CD14-positive monocyte (primary cell): Measurements from ENCODE around the gene EMILIN3. TPM values are rescaled to one million over a fixed set of nuclear protein-coding genes. Genes with fewer than 3 reads are reported as not detected.

ENCODE experiments used
- DNase-seq, 3 donors: peaks; one replicate each; pipeline ENCODE4 v3.0.0-alpha.2; 2011 to 2022
- H2AFZ ChIP-seq: 2 replicates; pipeline ENCODE4 v1.6.0; 2012; ENCODE audit warnings: mild to moderate bottlenecking, low read depth, low read length, inconsistent platforms; ENCODE audit not compliant: insufficient read depth, poor library complexity, severe bottlenecking
- H3K27ac ChIP-seq, 2 donors: 1 replicate in 1 of 2; 2 replicates in 1 of 2; pipeline ENCODE4 v1.5.1; 2012 to 2013; ENCODE audit warnings: low read length in 2 of 2, control low read depth in 1 of 2, inconsistent platforms in 1 of 2, low read depth in 1 of 2, mild to moderate bottlenecking in 1 of 2
- H3K27me3 ChIP-seq, 2 donors: one replicate each; pipeline versions ENCODE4 v1.6.0 to v1.6.1; 2011 to 2013; ENCODE audit warnings: low read length in 2 of 2; ENCODE audit not compliant: control insufficient read depth in 2 of 2, insufficient read depth in 2 of 2
- H3K36me3 ChIP-seq, 2 donors: replicated peaks in 1 of 2; 1 replicate in 1 of 2; 2 replicates in 1 of 2; pipeline versions ENCODE4 v1.5.1 to v1.6.1; 2012 to 2013; ENCODE audit warnings: low read length in 2 of 2, control low read depth in 1 of 2, inconsistent platforms in 1 of 2, mild to moderate bottlenecking in 1 of 2; ENCODE audit not compliant: insufficient read depth in 2 of 2, control insufficient read depth in 1 of 2
- H3K4me1 ChIP-seq, 2 donors: 1 replicate in 1 of 2; 2 replicates in 1 of 2; pipeline versions ENCODE4 v1.5.1 to v1.6.1; 2012 to 2013; ENCODE audit warnings: low read length in 2 of 2, control low read depth in 1 of 2, inconsistent platforms in 1 of 2, mild to moderate bottlenecking in 1 of 2, moderate library complexity in 1 of 2; ENCODE audit not compliant: insufficient read depth in 2 of 2, control insufficient read depth in 1 of 2
- H3K4me2 ChIP-seq: replicated peaks from 2 replicates; pipeline ENCODE3; 2012; ENCODE audit warnings: low read length, moderate library complexity, mild to moderate bottlenecking; ENCODE audit not compliant: poor library complexity, severe bottlenecking; ENCODE audit errors: extremely low read depth
- H3K4me3 ChIP-seq, 3 experiments: fragments of 200-600 bp in 1 of 3; sonication (generic) in 1 of 3; replicated peaks in 1 of 3; 1 replicate in 2 of 3; 2 replicates in 1 of 3; pipeline ENCODE4 v1.5.1; 2011 to 2013; ENCODE audit warnings: low read length in 3 of 3, mild to moderate bottlenecking in 3 of 3, control low read depth in 2 of 3, low read depth in 2 of 3, inconsistent platforms in 1 of 3, moderate library complexity in 1 of 3
- H3K79me2 ChIP-seq: 2 replicates; pipeline ENCODE4 v1.6.0; 2012; ENCODE audit warnings: mild to moderate bottlenecking, control low read depth, inconsistent platforms, low read length, moderate library complexity; ENCODE audit not compliant: insufficient read depth
- H3K9ac ChIP-seq: 2 replicates; pipeline ENCODE4 v1.6.0; 2017; ENCODE audit warnings: low read length, mild to moderate bottlenecking; ENCODE audit not compliant: insufficient read depth, poor library complexity, severe bottlenecking
- H3K9me3 ChIP-seq, 2 donors: replicated peaks in 1 of 2; 1 replicate in 1 of 2; 2 replicates in 1 of 2; pipeline versions ENCODE4 v1.5.1 to v1.6.1; 2012 to 2013; ENCODE audit warnings: low read length in 2 of 2, control low read depth in 1 of 2; ENCODE audit not compliant: control insufficient read depth in 1 of 2, insufficient read depth in 1 of 2
- H4K20me1 ChIP-seq: 2 replicates; pipeline ENCODE4 v1.6.0; 2012; ENCODE audit warnings: mild to moderate bottlenecking, low read length, control low read depth, moderate library complexity; ENCODE audit not compliant: insufficient read depth
- H3K27ac Mint-ChIP-seq, 7 donors: one replicate each; pipeline ENCODE4 v1.8.0; 2020; ENCODE audit warnings: mild to moderate bottlenecking in 7 of 7, mixed read lengths in 7 of 7, moderate library complexity in 6 of 7, inconsistent platforms in 2 of 7
- H3K27me3 Mint-ChIP-seq, 3 donors: one replicate each; pipeline ENCODE4 v1.8.0; 2021 to 2022; ENCODE audit warnings: low read depth in 3 of 3, mild to moderate bottlenecking in 3 of 3, mixed read lengths in 3 of 3, moderate library complexity in 3 of 3, inconsistent platforms in 1 of 3
- H3K36me3 Mint-ChIP-seq, 2 donors: one replicate each; pipeline ENCODE4 v1.8.0; 2020; ENCODE audit warnings: mixed read lengths in 2 of 2, inconsistent platforms in 1 of 2, mild to moderate bottlenecking in 1 of 2
- H3K4me1 Mint-ChIP-seq: one replicate; pipeline ENCODE4 v1.8.0; 2020; ENCODE audit warnings: mild to moderate bottlenecking, mixed read lengths
- H3K4me3 Mint-ChIP-seq, 2 donors: one replicate each; pipeline ENCODE4 v1.8.0; 2020; ENCODE audit warnings: mild to moderate bottlenecking in 2 of 2, mixed read lengths in 2 of 2, moderate library complexity in 1 of 2
- H3K9me3 Mint-ChIP-seq, 7 donors: one replicate each; pipeline ENCODE4 v1.8.0; 2020 to 2022; ENCODE audit warnings: mixed read lengths in 7 of 7, mild to moderate bottlenecking in 6 of 7, moderate library complexity in 6 of 7, inconsistent platforms in 2 of 7
- CTCF ChIP-seq: fragments of 200-600 bp; IDR thresholded peaks from one replicate; pipeline ENCODE4 v1.8.0; 2022; ENCODE audit warnings: antibody characterized with exemption, mild to moderate bottlenecking
- WGBS: methylation state at CpG from one replicate; pipeline ENCODE4 v1.1.5; 2013; ENCODE audit warnings: missing lambda C conversion rate; ENCODE audit not compliant: insufficient coverage; 5-methylcytosine and 5-hydroxymethylcytosine counted together
- intact Hi-C, 2 donors: fragments of 100-400 bp; cut with micrococcal nuclease; formaldehyde crosslinking; loops; one replicate each; pipeline versions ENCODE4 v1.15.0 to v1.15.1; 2023
- polyA plus RNA-seq, 3 donors: library from polyadenylated mRNA; depleted of rRNA in 1 of 3; unstranded in 2 of 3; stranded (reverse) in 1 of 3; fragments of 300-500 nt in 2 of 3; fragments of >200 nt in 1 of 3; fragmentation: Illumina TruSeq in 2 of 3; gene quantifications; 1 replicate in 2 of 3; 2 replicates in 1 of 3; pipeline ENCODE4 v1.2.3, GENCODE V29; 2012 to 2021

EMILIN3 gene
- polyA plus RNA-seq, 3 donors: not detected

- Histone ChIP-seq H3K4me1 (no peaks in the 10 kb centered on the region), H3K9me3 (peaks cover 12 to 20% of the 10 kb centered on the region in 2 donors), H4K20me1 (no peaks in the 10 kb centered on the region), H3K4me2 (no peak overlapping the region), H3K9ac (no peak overlapping the region), H2AFZ (no peak overlapping the region), H3K4me3 (no peak overlapping the region), H3K36me3 (no peaks in the 10 kb centered on the region), H3K27me3 (peaks cover 17 to 36% of the 10 kb centered on the region in 2 donors), H3K79me2 (no peaks in the 10 kb centered on the region), H3K27ac (no peak overlapping the region)
- no peak overlapping the region for H3K4me3 Mint-ChIP-seq
- TF ChIP-seq CTCF: no peak
- H3K27me3 Mint-ChIP-seq: peaks cover 38 to 71% (median 46%) of the 10 kb centered on the region in 3 donors
- no CpG with 5 or more reads among the region's 2 CpGs for WGBS
- no peak for DNase-seq
- peaks cover 4 to 34% (median 25%) of the 10 kb centered on the region in 7 donors for H3K9me3 Mint-ChIP-seq
- intact Hi-C loops: no loop called here
- H3K36me3 Mint-ChIP-seq: no peaks in the 10 kb centered on the region
- peaks cover 4% of the 10 kb centered on the region for H3K4me1 Mint-ChIP-seq
- H3K27ac Mint-ChIP-seq: peak overlapping the region in 1 of 7 donors; percentile 70
Observed at GRCh38 chr20:41369673-41370072, 3.1 kb upstream of the EMILIN3 start.

- Histone ChIP-seq H3K4me3 (no peak overlapping the region), H3K4me1 (no peaks in the 10 kb centered on the region), H4K20me1 (no peaks in the 10 kb centered on the region), H3K9ac (no peak overlapping the region), H3K9me3 (peaks cover 12 to 20% of the 10 kb centered on the region in 2 donors), H3K27ac (no peak overlapping the region), H3K36me3 (no peaks in the 10 kb centered on the region), H3K27me3 (peaks cover 17 to 37% of the 10 kb centered on the region in 2 donors), H3K4me2 (no peak overlapping the region), H3K79me2 (no peaks in the 10 kb centered on the region), H2AFZ (no peak overlapping the region)
- Mint-ChIP-seq H3K9me3 (peaks cover 4 to 31% (median 24%) of the 10 kb centered on the region in 7 donors), H3K27me3 (peaks cover 38 to 71% (median 45%) of the 10 kb centered on the region in 3 donors), H3K4me3 (peak overlapping the region in 1 of 2 donors; percentile 84), H3K36me3 (no peaks in the 10 kb centered on the region), H3K27ac (no peak overlapping the region), H3K4me1 (peaks cover 4% of the 10 kb centered on the region)
- DNase-seq: no peak
- intact Hi-C loops: no loop called here
- TF ChIP-seq CTCF: no peak
- WGBS: 74% methylated on average over 2 of the region's 3 CpGs
Observed at GRCh38 chr20:41367956-41368355, 1.3 kb upstream of the EMILIN3 start.
